Measurements from ENCODE around the gene CYSTM1.

GRCh38 chr5:140251527-140251973, 76.6 kb downstream of the CYSTM1 start:
- TF ChIP-seq, protein P1, sequence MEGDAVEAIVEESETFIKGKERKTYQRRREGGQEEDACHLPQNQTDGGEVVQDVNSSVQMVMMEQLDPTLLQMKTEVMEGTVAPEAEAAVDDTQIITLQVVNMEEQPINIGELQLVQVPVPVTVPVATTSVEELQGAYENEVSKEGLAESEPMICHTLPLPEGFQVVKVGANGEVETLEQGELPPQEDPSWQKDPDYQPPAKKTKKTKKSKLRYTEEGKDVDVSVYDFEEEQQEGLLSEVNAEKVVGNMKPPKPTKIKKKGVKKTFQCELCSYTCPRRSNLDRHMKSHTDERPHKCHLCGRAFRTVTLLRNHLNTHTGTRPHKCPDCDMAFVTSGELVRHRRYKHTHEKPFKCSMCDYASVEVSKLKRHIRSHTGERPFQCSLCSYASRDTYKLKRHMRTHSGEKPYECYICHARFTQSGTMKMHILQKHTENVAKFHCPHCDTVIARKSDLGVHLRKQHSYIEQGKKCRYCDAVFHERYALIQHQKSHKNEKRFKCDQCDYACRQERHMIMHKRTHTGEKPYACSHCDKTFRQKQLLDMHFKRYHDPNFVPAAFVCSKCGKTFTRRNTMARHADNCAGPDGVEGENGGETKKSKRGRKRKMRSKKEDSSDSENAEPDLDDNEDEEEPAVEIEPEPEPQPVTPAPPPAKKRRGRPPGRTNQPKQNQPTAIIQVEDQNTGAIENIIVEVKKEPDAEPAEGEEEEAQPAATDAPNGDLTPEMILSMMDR (IDR thresholded peaks at IDR 0.05; ENCODE audit: low read length): no peak
- TF ChIP-seq EZH2 (IDR thresholded peaks at IDR 0.05; ENCODE audit: borderline replicate concordance, low read length): no peak

Data from OCI-LY1 (cell line).